HFF-Myc (cell line): ENCODE measurements around the gene PNN.
A peak's percentile ranks its signal among the peaks of the same experiment; 100 is the strongest.

Source experiments
- DNase-seq: peaks from one replicate; pipeline ENCODE4 v3.0.0-alpha.2; 2011; ENCODE audit warnings: low read depth; ENCODE audit errors: extremely low read depth
- H3K4me3 ChIP-seq: replicated peaks from 2 replicates; pipeline ENCODE4 v1.5.1; 2011; ENCODE audit warnings: low read depth, mild to moderate bottlenecking, control low read depth, low read length
- TF ChIP-seq, protein P1 (sequence below): IDR thresholded peaks from 2 replicates; pipeline ENCODE4 v1.5.1; 2012; ENCODE audit warnings: mild to moderate bottlenecking, low read depth, low read length, control low read depth; ENCODE audit errors: missing control alignments

PNN gene

DNA sequence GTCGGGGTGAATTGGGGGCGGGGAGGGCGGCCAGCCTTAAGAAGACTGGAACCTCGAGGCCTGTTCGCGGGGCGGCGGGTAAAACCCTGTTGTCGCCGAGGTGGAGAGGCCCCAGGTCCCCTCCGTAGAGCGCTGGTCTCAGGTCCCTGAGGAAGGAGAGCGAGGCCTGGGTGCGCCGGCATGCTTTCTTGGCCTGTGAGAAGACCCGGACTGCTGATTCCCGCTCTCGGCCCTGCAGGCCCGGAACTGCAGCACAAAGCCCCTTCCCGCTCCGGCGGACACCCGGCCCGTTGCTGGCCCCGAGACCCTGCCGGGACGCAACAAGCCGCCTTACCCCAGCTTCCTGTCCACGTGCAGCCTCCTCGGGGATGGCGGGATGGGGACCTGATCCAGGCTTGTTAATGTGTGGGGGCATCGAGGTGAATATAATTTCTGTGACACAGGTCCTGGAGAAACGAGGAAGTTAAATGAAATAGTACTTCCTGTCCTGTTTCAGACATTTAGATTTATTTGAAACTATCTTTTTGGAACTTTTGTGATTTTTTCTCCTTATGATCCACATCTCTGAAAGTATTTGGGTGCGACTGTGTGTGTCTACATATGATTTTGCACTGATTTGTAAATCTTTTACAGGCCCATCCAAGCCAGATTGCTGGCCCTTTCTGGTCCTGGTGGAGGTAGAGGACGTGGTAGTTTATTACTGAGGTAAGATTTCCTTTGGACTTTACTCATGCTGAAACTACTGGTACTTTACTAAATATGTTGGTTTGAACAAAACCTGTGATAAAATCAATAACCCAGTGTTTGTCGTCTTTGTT lies 600 bp downstream of the PNN start:
- DNase-seq: no peak
- TF ChIP-seq, protein P1, sequence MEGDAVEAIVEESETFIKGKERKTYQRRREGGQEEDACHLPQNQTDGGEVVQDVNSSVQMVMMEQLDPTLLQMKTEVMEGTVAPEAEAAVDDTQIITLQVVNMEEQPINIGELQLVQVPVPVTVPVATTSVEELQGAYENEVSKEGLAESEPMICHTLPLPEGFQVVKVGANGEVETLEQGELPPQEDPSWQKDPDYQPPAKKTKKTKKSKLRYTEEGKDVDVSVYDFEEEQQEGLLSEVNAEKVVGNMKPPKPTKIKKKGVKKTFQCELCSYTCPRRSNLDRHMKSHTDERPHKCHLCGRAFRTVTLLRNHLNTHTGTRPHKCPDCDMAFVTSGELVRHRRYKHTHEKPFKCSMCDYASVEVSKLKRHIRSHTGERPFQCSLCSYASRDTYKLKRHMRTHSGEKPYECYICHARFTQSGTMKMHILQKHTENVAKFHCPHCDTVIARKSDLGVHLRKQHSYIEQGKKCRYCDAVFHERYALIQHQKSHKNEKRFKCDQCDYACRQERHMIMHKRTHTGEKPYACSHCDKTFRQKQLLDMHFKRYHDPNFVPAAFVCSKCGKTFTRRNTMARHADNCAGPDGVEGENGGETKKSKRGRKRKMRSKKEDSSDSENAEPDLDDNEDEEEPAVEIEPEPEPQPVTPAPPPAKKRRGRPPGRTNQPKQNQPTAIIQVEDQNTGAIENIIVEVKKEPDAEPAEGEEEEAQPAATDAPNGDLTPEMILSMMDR: no peak
- peak overlapping the region; percentile 70 for H3K4me3 ChIP-seq

DNA sequence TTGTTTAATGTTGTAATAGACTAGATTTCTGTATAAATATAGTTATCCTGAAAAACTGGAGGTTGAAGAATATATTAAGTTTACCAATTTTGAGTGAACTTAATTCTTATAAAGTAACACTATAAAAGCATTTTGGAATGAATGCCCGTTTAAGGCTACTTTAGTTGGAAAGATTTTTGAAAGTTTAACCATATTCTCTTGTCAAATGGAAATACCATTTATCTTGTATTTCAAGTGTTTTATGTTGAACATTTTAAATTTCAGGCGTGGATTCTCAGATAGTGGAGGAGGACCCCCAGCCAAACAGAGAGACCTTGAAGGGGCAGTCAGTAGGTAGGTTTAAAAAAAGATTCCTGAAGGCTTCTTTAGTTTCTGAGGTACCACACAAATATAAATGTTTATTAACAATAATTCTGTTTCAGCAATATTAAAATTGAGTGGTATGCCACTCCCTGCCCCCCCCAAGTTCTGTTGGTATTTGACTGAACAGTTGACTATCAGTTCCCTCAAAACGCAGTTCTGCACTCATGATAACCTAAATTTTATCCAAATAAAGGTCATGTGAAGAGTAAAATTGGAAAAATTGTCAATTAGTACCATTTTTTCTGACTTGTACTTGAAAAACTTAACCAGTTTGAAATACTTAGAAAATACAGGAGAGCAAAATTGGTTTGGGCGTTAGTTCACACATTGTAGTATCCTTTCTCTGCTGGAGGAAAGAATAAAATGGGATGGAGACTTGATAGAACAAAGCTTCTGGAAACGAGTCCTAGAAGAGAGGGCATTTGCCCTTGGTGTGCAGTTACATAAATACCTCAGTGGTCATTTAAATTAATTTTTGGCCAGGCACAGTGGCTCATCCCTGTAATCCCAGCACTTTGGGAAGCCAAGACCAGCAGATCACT lies 1.5 kb downstream of the PNN start:
- peak overlapping the region; percentile 70 for H3K4me3 ChIP-seq
- no peak for DNase-seq
- TF ChIP-seq, protein P1: no peak

DNA sequence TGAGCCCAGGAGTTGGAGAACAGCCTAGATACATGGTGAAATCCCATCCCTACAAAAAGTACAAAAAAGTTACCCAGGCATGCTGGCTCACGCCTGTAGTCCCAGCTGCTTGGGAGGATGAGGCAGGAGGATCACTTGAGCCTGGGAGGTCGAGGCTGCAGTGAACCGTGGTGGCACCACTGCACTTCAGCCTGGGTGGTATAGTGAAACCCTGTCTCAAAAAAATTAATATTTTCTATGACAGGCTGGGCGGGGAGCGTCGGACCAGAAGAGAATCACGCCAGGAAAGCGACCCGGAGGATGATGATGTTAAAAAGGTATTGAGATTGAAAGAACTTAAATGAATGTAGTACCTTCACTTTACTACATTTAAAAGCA lies 2.1 kb downstream of the PNN start:
- TF ChIP-seq, protein P1: no peak
- no peak for DNase-seq
- peak overlapping the region; percentile 70 for H3K4me3 ChIP-seq

DNA sequence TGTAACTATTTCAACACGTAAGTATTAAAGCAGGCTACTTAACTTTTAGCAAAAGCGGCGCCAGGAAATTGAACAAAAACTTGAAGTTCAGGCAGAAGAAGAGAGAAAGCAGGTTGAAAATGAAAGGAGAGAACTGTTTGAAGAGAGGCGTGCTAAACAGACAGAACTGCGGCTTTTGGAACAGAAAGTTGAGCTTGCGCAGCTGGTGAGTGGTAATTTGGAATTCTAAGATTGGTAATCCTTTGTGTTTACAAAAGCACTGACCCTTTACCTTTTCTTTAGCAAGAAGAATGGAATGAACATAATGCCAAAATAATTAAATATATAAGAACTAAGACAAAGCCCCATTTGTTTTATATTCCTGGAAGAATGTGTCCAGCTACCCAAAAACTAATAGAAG lies 4.0 kb downstream of the PNN start:
- H3K4me3 ChIP-seq: no peak overlapping the region
- DNase-seq: no peak
- TF ChIP-seq, protein P1: no peak

DNA sequence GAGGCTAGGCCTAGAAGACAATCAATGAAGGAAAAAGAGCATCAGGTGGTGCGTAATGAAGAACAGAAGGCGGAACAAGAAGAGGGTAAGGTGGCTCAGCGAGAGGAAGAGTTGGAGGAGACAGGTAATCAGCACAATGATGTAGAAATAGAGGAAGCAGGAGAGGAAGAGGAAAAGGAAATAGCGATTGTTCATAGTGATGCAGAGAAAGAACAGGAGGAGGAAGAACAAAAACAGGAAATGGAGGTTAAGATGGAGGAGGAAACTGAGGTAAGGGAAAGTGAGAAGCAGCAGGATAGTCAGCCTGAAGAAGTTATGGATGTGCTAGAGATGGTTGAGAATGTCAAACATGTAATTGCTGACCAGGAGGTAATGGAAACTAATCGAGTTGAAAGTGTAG lies 5.5 kb downstream of the PNN start:
- no peak for DNase-seq
- H3K4me3 ChIP-seq: no peak overlapping the region
- TF ChIP-seq, protein P1: no peak

DNA sequence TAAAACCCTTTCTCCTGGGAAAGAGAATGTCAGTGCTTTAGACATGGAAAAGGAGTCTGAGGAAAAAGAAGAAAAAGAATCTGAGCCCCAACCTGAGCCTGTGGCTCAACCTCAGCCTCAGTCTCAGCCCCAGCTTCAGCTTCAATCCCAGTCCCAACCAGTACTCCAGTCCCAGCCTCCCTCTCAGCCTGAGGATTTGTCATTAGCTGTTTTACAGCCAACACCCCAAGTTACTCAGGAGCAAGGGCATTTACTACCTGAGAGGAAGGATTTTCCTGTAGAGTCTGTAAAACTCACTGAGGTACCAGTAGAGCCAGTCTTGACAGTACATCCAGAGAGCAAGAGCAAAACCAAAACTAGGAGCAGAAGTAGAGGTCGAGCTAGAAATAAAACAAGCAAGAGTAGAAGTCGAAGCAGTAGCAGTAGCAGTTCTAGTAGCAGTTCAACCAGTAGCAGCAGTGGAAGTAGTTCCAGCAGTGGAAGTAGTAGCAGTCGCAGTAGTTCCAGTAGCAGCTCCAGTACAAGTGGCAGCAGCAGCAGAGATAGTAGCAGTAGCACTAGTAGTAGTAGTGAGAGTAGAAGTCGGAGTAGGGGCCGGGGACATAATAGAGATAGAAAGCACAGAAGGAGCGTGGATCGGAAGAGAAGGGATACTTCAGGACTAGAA lies 6.1 kb downstream of the PNN start:
- TF ChIP-seq, protein P1: no peak
- no peak overlapping the region for H3K4me3 ChIP-seq
- DNase-seq: no peak
